Activated T-cell treated with anti-CD3 and anti-CD28 coated beads, Interleukin-2, amount 50 U/mL, for 4 hours (primary cell): ENCODE results near the gene HAND1. TPM values are rescaled to one million over a fixed set of nuclear protein-coding genes. Genes with fewer than 3 reads are reported as not detected.
A peak's percentile ranks its signal among the peaks of the same experiment; 100 is the strongest.
"Not testable (repeated sequence)": the region's sequence is repeated elsewhere in the genome, so short reads cannot be mapped to it uniquely, and the experiment has no call there.

Experiments used
- ATAC-seq, 2 donors: fragments of 200-7000 bp; cut with Tn5 transposase; one replicate each; pipeline ENCODE4 v1.10.0; 2021
- DNase-seq: peaks from one replicate; pipeline ENCODE4 v3.0.0-alpha.2; 2020
- H3K27me3 Mint-ChIP-seq: one replicate; pipeline ENCODE4 v1.8.0; 2021; ENCODE audit warnings: low read depth, mixed read lengths
- H3K36me3 Mint-ChIP-seq: one replicate; pipeline ENCODE4 v1.8.0; 2022; ENCODE audit warnings: mixed read lengths; ENCODE audit not compliant: insufficient read depth
- H3K4me1 Mint-ChIP-seq: one replicate; pipeline ENCODE4 v1.8.0; 2021; ENCODE audit warnings: low read depth, mixed read lengths
- H3K4me3 Mint-ChIP-seq: one replicate; pipeline ENCODE4 v1.8.0; 2021; ENCODE audit warnings: mild to moderate bottlenecking, moderate library complexity, mixed read lengths
- H3K9me3 Mint-ChIP-seq: one replicate; pipeline ENCODE4 v1.8.0; 2021; ENCODE audit warnings: mixed read lengths
- total RNA-seq, 3 donors: library from RNA; stranded (reverse); gene quantifications; one replicate each; pipeline ENCODE4 v1.2.1, GENCODE V29; 2021

Gene HAND1
- not detected for total RNA-seq

DNA sequence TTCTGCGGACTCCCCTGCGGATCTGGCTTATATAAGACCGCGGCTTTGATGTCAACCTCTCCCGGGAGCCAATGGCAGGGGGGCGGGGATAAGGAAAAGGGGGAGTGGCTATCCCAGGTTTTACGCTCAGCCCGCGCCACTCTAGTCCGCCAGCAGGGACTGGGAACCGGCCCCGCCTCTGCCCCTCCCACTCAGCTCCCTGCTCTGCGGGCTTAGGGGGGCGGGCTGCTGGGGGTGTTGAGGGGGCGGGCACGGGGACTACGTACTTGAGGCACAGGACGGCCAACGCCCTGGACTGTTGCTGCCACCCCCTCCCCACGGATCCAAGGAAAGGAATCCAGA, at the start of gene HAND1:
TSS of gene HAND1 (minus strand) at position 4 of the 342 bp plus-strand sequence. CDS start 219 bp downstream, outside the sequence.
- H3K4me3 Mint-ChIP-seq, result peak within 1 kb of the TSS; percentile 60
- DNase-seq (no peak), ATAC-seq (no peak)
- peaks cover 53% of the 10 kb centered on the region for H3K4me1 Mint-ChIP-seq
- H3K36me3 Mint-ChIP-seq, result no peaks in the 10 kb centered on the region
- peaks cover 88% of the 10 kb centered on the region for H3K27me3 Mint-ChIP-seq
- H3K9me3 Mint-ChIP-seq, result no peaks in the 10 kb centered on the region

DNA sequence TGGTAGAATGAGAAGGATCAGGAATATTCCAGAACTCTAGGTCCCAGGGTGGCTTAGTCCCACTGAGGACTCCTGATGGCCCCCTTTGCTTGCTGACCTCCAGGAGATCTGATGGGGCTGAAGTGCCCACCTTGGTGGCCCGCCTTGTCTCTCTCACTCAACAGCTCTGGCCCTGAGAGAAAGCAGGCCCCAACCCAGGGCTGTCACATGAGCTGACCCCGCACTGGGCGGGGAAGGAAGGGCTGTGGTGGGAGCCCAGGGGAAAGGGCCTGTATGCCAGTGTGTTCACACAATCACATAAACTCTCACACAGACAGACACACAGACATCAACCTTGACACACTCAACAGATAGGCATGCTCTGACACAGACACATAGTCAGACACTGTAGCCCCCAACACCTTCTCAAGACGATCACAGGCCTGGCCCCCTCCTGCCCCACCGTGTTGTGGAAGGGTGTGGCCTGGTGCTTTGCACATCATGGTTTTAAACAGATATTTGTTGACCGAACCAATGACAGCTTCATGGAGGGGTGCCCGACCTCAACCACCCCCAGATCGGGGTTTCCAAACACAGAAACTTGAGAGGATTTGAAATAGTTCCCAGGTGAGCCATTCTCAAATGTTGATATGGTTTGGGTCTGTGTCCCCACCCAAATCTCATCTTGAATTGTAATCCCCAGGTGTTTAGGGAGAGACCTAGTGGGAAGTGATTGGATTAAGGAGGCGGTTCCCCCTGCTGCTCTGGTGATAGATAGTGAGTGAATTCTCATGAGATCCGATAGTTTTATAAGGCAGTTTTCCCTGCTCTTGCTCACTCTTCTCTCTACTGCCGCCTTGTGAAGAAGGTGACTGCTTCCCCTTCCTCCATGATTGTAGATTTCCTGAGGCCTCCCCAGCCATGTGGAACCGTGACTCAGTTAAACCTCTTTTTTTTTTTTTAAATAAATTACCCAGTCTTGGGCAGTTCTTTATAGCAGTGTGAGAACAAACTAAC, 48.5 kb upstream of the HAND1 start:
- Mint-ChIP-seq H3K36me3 (no peaks in the 10 kb centered on the region), H3K9me3 (no peaks in the 10 kb centered on the region), H3K4me3 (no peak overlapping the region), H3K27me3 (peaks cover 28% of the 10 kb centered on the region), H3K4me1 (no peaks in the 10 kb centered on the region)
- DNase-seq (no peak), ATAC-seq (no peak)

DNA sequence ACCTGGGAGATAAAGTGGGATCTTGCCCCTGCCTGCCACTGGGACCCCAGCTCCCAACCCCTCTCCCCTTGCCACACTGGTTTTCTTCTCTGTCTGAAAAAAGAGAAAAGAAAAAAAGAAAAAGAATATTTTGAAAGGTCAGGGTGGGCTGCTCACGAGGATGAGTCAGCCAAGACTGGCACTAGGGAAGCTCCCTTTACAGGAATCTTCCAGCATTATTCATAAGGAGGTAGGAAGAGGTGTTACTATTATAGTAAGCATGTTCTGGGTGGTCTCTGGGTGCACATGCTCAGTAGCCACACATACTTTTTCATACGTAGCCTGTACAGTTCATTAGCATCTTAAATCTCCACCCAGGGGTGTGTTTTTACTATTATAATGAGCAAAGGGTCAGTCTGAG, 46.8 kb upstream of the HAND1 start:
- Mint-ChIP-seq H3K9me3 (no peaks in the 10 kb centered on the region), H3K4me1 (no peaks in the 10 kb centered on the region), H3K36me3 (no peaks in the 10 kb centered on the region), H3K27me3 (peaks cover 38% of the 10 kb centered on the region), H3K4me3 (no peak overlapping the region)
- ATAC-seq (no peak), DNase-seq (no peak)

DNA sequence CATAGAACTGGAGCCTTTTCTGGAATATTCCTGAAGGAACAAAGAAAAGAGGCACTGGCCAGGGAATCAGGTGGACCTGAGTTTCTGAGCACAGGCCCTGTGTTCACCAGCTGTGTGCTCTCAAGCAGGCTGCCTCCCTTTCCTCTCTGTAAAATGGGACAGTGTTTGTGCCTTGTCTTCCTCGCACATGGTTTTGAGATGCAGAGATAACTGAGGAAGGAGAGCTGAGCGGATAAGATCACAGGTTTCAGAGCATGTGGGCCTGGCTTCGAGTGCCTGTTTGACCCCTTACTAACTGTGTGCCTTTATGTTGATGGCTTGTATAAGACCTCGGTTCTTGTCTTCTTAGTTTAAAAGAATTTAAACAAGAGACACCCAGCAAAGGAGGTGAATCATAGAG, 46.2 kb upstream of the HAND1 start:
- Mint-ChIP-seq H3K4me1 (no peaks in the 10 kb centered on the region), H3K36me3 (no peaks in the 10 kb centered on the region), H3K4me3 (no peak overlapping the region), H3K9me3 (no peaks in the 10 kb centered on the region), H3K27me3 (peaks cover 42% of the 10 kb centered on the region)
- no peak for ATAC-seq
- DNase-seq, result no peak

DNA sequence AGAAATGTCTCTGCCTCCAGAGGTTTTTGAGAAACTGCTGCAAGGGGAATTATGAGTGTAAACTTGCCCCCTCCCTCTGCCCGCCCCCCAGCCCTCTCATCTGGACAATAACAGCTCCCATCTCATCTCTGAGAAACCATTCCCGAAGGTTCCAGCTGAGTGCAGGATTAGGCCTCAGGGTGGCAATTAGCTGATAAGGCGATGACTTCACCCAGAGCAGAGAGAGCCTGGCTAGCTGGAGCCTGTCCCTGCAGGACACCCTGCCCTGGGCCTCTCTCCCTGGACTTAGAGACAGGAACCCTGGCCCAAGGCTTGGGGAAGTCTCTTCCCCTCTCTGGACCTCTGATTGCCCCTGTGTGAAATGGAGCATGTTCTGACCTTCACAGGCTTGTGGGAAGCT, 45.7 kb upstream of the HAND1 start:
- H3K9me3 Mint-ChIP-seq, result no peaks in the 10 kb centered on the region
- H3K36me3 Mint-ChIP-seq, result no peaks in the 10 kb centered on the region
- no peak overlapping the region for H3K4me3 Mint-ChIP-seq
- H3K27me3 Mint-ChIP-seq, result peaks cover 40% of the 10 kb centered on the region
- ATAC-seq (no peak), DNase-seq (no peak)
- no peaks in the 10 kb centered on the region for H3K4me1 Mint-ChIP-seq

DNA sequence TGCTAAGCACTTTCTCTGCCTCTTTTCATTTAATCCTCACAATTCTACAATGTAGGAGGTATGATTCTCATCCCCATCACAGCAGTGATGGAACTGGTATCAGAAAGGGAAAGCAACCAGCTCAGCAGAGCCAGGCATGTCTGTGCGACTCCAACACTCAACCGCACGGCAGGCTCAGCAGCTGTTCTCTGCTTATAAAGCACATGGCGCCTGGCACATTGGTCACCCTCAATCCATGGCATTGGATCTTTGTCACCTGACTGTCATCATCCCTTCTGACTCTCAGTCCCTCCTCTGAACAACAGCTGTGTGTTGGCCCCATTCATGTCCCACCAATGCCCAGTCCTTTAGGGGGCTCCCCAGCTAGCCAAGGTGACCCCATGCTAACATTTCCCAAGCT, 45.1 kb upstream of the HAND1 start:
- no peaks in the 10 kb centered on the region for H3K36me3 Mint-ChIP-seq
- H3K27me3 Mint-ChIP-seq, result peaks cover 41% of the 10 kb centered on the region
- ATAC-seq, result no peak
- H3K9me3 Mint-ChIP-seq, result no peaks in the 10 kb centered on the region
- no peak for DNase-seq
- H3K4me1 Mint-ChIP-seq, result no peaks in the 10 kb centered on the region
- no peak overlapping the region for H3K4me3 Mint-ChIP-seq

DNA sequence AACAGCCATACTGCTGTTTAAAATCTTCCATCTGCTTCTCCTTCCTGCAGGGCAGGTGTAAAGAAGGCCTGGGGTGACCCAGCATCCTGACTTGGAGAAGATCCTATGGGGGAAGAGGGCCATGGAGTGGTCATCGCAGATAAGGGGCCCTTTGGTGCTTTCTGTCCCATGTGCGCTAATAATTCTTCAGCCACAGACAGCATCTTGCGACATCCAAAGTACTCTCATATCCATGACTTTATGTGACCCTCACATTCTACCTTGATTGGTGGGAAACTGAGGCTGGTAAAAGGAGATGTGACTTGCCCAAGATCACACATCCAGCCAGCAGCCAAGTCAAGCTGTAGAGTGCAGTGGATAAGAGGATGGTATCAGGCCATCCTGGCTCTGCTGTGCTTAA, 44.3 kb upstream of the HAND1 start:
- ATAC-seq (no peak), DNase-seq (no peak)
- Mint-ChIP-seq H3K27me3 (peaks cover 42% of the 10 kb centered on the region), H3K36me3 (no peaks in the 10 kb centered on the region), H3K4me1 (no peaks in the 10 kb centered on the region), H3K4me3 (no peak overlapping the region), H3K9me3 (no peaks in the 10 kb centered on the region)

DNA sequence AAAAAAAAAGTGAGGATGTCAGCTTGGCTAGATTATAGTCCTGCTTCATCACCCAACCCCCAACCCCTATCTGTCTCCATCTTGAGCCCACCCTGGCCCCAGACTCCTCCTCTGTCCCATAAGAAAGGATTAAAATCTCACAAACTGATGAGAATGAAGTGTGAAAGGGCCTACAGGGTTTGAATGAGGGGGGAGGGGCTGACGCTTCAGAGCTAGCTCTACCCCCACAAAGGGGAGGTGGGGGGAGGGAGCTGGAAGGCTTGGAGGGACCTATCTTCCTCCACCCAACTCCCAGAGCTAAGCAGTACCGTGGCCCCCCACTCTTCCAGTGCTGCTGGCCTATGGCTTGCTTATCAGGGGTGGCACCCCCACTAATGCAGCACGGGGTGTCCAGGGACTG, 43.7 kb upstream of the HAND1 start:
- ATAC-seq, result peak in 1 of 2 donors; percentile 19
- peaks cover 42% of the 10 kb centered on the region for H3K27me3 Mint-ChIP-seq
- no peak overlapping the region for H3K4me3 Mint-ChIP-seq
- H3K4me1 Mint-ChIP-seq, result no peaks in the 10 kb centered on the region
- no peaks in the 10 kb centered on the region for H3K36me3 Mint-ChIP-seq
- DNase-seq, result no peak
- no peaks in the 10 kb centered on the region for H3K9me3 Mint-ChIP-seq

DNA sequence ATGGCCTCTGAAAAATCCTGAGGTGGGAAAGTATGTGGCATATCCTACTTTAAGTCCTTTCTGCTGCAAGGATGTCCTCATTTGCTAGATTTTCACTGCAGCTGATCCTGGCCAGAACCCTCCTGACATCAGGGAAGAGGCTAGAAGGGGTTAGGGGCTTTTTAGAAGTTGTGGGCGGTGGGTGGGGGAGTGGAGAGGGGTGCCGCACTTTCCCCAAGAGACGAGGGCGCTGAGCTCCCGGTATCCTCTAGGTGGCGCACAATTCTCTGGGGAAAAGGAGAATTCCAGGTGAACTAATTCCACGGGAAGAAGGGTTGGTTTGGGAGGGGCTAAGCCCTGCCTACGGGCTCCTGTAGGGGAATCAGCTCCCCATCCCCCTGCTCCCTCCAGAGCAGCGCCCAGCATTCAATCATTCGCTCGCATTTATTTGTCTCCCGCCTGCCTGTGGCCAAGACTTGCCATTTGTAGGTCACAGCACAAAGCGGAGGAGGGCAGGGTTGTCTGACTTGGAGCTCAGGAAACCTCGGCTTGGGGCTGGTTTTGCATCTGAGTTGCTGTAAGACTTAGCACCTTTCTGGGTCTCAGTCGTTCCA, 42.9 kb upstream of the HAND1 start:
- no peaks in the 10 kb centered on the region for H3K36me3 Mint-ChIP-seq
- no peaks in the 10 kb centered on the region for H3K4me1 Mint-ChIP-seq
- H3K27me3 Mint-ChIP-seq, result peaks cover 35% of the 10 kb centered on the region
- DNase-seq (no peak), ATAC-seq (no peak)
- no peaks in the 10 kb centered on the region for H3K9me3 Mint-ChIP-seq
- no peak overlapping the region for H3K4me3 Mint-ChIP-seq

DNA sequence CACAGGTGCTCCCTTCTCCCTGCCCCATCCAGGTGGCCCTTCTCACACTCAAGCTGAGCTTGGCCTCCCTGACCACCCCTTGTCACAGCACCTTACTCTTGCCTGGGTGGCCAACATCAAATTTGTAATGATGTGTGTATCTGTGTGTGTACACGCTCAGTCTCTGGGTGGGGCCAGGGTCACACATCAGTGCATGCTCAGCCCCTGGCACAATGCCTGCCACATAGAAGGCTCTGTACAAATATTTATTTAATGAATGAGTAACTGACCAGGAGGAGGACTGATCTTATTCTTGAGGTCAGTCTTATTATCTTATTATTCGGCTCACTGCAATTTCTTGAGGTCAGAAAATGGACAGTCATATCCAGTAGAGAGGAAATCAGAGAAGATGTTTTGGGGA, 41.3 kb upstream of the HAND1 start:
- Mint-ChIP-seq H3K36me3 (no peaks in the 10 kb centered on the region), H3K4me1 (no peaks in the 10 kb centered on the region), H3K27me3 (peaks cover 40% of the 10 kb centered on the region), H3K4me3 (no peak overlapping the region), H3K9me3 (no peaks in the 10 kb centered on the region)
- no peak for ATAC-seq
- DNase-seq, result no peak

DNA sequence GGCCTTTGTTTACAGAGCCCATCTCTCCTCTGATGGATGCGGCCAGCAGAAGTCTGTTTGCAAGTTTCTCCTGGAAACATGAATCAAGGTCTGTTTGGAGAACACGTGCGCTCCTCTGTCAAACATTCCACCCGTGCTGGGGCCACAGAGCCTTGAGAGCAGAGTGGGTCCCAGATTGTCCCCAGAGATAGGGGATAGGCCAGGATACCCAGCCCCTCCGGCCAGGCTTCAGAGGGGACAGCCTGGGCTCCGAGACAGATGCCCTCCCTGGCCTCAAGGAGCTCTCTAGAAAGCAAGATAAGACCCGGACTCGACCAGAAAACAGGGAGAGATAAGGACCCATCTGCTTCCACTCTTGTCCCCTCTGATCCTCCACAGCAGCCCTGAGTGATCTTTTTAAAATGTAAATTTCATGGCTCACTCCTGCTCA, 40.4 kb upstream of the HAND1 start:
- H3K27me3 Mint-ChIP-seq, result peaks cover 44% of the 10 kb centered on the region
- no peaks in the 10 kb centered on the region for H3K36me3 Mint-ChIP-seq

DNA sequence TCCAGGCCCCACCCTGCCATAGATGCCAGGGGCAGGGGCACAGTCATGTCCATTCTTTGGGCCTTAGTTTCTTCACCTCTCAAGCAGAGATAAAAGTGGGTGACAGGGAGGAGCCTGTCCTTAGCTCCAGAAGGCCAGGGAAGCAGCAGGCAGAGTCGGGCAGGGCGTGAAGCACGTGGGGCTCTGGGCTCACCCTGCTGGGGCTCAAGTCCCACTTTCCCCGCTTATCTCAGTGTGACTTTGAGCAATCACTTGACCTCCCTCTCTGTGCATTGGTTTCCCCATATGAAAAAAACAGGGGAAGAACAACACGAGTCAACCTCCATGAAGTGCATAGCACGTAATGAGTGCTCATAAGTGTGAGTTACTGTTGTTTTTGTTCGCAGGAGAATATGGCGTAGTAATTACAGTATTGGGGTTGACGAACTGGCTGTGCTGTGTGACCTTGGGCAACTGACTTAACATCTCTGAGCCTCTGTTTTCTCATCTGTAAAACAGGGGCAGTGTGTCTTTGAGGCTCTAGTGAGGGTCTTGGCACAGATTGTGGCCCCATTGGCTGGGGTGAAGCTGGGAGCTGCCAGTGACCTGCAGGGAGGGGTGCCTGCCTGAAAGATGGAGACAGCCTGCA, 39.9 kb upstream of the HAND1 start:
- no peak for DNase-seq
- no peak for ATAC-seq
- Mint-ChIP-seq H3K4me3 (no peak overlapping the region), H3K4me1 (peaks cover 2% of the 10 kb centered on the region), H3K27me3 (peaks cover 44% of the 10 kb centered on the region), H3K36me3 (no peaks in the 10 kb centered on the region), H3K9me3 (no peaks in the 10 kb centered on the region)

More for the DNA sequence above, 40.4 kb upstream of the HAND1 start:
- H3K9me3 Mint-ChIP-seq, result no peaks in the 10 kb centered on the region
- ATAC-seq, result no peak
- peaks cover 2% of the 10 kb centered on the region for H3K4me1 Mint-ChIP-seq
- no peak overlapping the region for H3K4me3 Mint-ChIP-seq
- DNase-seq, result no peak

DNA sequence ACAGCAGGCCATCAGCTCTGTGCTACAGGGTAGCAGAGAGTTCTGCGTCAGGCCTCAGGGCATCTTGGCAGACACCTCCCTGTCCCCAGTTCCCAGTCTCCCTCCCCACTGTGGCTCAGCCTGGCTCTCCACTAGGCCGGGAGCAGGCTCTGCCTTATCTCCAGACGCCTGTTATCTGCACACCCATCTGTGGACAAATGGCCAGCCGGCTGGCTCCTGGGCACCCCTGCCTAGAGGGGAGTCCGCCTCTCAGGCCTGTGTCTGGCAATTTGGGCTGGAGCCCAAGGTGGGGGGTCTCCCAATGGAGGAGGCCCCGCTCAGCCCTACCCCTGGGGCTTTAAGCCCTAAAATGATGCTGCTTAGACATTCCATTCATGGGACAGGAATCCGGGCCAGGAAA, 39.2 kb upstream of the HAND1 start:
- Mint-ChIP-seq H3K36me3 (no peaks in the 10 kb centered on the region), H3K27me3 (peaks cover 42% of the 10 kb centered on the region), H3K4me1 (peaks cover 2% of the 10 kb centered on the region), H3K9me3 (no peaks in the 10 kb centered on the region), H3K4me3 (no peak overlapping the region)
- ATAC-seq (no peak), DNase-seq (no peak)

DNA sequence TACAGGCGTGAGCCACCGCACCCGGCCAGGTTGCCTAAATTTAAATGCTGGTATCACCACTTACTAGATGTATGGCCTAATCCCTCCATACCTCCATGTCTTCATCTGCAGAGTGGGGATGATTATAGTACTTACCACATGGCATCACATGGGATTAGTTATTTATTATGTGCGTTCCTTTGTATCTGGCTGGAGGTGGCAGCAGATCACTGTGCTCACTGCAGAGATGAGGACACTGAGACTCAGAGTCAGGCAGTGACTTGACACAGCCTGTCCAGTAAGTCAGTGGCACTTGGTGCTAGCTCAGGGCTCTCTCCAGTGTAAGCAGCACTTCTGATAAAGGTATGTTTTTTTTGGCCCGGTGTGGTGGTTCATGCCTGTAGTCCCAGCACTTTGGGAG, 38.4 kb upstream of the HAND1 start:
- ATAC-seq, result no peak

DNA sequence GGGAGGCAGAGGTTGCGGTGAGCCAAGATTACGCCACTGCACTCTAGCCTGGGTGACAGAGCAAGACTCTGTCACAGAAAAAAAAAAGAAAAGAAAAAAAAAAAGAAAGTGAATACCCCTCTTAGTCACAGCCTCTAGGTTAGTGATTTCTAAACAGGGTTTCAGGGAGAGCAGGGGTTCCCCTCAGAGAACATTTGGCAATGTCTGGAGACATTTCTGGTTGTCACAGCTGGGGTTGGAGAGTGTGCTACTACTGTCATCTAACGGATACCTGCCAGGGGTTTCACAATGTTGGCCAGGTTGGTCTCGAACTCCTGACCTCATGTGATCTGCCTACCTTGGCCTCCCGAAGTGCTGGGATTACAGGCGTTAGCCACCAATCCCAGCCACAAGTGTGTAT, 37.5 kb upstream of the HAND1 start:
- H3K9me3 Mint-ChIP-seq, H3K4me3 Mint-ChIP-seq, H3K36me3 Mint-ChIP-seq, DNase-seq, H3K4me1 Mint-ChIP-seq: not testable (repeated sequence)
- peak; percentile 49 to 59 for ATAC-seq
- H3K27me3 Mint-ChIP-seq, result peaks cover 27% of the 10 kb centered on the region

More for the DNA sequence above, 38.4 kb upstream of the HAND1 start:
- H3K9me3 Mint-ChIP-seq, result no peaks in the 10 kb centered on the region
- H3K4me3 Mint-ChIP-seq, result no peak overlapping the region
- H3K36me3 Mint-ChIP-seq, result no peaks in the 10 kb centered on the region
- H3K4me1 Mint-ChIP-seq, result peaks cover 2% of the 10 kb centered on the region
- no peak for DNase-seq
- H3K27me3 Mint-ChIP-seq, result peaks cover 37% of the 10 kb centered on the region
